Astrocyte of the hippocampus (primary cell): ENCODE data around the gene TMEM41B.

Source experiments
- DNase-seq: peaks from one replicate; pipeline ENCODE4 v3.0.0; 2011; ENCODE audit warnings: low read depth, low spot score

The TMEM41B gene

DNA sequence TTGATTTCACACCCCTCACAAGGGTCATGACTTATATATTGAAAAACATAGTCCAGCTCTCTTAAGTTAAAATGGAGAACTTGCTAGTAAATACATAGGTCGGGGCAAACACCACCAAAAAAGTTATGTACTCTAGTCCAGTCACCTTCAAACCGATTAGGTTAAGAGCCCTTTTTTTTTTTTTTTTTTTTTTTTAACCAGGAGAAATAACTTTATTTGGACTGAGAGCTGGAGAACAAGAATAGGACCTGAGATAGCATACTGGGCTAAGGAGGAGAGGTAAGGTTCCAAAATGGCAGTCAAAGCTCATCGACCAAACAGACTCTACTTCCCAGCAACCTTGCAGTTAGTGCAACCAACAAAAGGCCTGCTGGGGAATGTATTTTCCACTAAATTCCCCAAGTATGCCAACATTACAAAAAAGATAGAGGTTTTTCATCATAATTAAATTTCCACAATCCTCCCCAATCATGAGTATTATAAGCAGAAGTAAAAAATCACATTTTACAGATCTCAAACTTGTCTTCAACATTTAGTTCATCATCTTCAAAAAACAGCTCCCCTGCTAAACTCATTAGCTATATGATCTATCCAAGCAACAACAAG is 3.8 kb downstream of the TMEM41B start:
- no peak for DNase-seq

DNA sequence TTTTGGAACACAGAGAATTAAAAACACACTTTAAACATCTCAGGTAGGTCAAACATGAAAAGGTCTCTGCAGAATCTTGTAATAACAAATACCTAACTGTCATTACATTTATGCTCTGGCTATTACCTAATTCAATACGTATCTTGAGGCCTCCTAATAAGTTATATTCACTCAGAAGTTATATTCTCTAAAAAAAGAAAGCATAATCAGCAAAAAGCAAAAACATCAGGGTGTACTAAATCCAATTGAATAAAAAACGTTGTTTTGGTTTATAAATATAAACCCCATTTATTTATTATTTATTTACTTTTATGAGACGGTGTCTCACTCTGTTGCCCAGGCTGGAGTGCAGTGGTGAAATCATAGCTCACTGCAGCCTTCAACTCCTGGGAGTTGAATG is 10.2 kb downstream of the TMEM41B start:
- no peak for DNase-seq

DNA sequence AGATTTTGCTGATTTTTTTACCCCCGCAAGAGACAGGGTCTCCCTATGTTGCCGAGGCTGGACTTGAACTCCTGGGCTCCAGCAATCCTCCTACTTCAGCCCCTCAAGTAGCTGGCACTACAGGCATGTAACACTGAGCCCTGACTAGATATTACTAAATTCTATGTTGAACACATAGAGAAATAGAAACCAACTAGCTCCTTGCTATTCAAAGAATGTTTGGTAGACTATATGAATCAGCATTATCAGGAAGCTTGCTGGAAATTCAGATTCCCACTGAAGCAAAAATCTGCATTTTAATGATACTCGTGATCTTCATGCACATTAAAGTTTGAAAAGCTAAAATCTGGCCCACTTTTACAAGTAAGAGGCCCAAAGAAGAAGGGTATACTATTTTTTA is 11.9 kb downstream of the TMEM41B start:
- peak; percentile 28 for DNase-seq

DNA sequence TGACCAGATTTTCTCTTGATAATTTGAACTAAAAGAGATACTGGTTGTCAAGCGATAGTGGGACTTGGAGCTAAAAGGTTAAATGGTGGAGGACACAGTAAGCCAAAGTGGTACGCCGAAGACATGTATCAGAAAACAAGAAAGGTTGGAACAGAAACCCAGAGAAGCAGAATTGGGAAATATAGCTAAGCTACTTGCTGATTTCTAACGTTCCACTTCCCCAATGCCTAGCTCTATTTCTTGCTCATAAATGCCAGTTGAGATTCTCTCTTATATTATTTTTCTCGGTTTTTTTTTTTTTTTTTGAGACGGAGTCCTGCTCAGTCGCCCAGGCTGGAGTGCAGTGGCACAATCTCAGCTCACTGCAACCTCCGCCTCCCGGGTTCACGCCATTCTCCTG is 12.7 kb downstream of the TMEM41B start:
- no peak for DNase-seq

DNA sequence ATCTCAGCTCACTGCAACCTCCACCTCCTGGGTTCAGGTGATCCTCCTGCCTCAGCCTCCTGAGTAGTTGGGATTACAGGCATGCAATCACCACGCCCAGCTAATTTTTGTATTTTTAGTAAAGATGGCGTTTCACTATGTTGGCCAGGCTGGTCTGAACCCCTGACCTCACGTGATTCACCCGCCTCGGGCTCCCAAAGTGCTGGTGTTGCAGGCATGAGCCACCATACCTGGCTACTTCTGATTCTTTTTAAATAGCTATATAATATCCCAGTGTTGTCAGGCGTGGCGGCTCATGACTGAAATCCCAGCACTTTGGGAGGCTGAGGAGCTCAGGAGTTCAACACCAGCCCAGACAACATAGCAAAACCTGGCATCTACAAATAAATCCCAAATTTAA is 20.7 kb downstream of the TMEM41B start:
- no peak for DNase-seq

DNA sequence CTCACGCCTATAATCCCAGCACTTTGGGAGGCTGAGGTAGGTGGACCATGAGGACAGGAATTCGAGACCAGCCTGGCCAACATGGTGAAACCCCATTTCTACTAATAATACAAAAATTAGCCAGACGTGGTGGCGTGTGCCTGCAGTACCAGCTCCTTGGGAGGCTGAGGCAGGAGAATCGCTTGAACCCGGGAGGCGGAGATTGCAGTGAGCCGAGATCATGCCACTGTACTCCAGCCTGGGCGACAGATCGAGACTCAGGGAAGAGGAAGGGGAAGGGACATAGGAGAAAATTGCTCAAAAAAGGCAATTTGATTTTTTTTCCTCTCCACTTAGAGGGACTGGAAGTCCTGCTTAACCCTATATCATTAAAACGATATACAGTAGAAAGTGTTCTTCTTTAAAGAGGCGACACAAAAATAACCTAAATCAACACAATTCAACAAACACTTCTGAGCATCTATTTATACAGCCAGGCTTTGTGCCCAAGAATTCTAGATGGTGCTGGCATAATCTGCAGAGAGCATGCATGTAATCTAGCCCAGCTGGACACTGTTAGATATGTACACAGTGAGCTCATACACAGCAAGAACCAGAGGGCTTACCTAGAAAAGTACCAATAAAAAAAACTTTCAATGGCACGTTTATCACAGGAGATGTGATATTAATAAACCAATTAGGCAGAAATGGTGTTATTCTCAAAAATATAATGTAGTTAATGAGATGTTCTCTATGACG is 28.4 kb downstream of the TMEM41B start:
- DNase-seq, result no peak

DNA sequence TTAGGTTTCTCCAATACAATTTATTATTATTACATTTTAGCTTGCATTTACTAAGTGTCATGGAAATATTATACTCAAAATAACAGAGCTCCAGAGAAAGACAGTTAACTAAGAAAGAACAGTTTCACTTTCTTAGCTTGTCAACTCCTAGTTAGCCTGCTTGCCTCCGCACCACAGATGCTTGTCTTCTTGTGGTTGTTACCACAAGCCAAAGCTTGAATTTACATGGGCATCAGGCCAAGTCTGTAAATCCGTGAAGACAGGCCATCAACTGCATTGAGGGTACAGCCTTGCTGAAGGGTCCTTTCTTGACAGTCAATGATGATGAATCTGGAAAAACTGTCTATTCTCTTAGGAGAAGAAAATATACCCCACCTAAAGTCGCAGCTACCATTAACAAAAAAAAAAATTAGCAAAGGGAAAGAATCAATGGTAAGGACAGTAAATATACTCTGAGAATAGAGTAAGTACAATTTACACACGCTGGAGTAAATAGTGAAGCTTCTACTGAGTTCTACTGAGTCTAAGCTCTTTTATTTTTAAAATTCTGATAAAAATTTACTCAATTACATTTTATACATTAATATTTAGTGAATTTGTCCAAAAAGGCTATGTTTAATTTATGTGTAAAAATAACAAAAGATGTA is 33.6 kb downstream of the TMEM41B start:
- DNase-seq, result peak; percentile 88

DNA sequence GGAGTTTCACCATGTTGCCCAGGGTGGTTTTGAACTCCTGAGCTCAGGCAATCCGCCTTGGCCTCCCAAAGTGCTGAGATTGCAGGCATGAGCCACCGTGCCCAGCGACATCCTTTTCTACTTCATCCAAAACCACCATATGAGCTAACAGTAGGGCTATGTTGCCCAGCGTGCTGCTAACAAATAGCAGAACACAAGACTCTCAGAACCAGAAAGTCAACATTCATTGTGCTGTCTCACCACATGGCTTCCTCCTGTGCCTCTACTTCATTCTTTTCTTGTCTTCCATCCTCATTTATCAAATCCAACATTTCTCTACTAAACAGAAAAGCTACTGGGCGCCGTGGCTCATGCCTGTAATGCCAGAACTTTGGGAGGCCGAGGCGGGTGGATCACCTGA is 37.2 kb downstream of the TMEM41B start:
- DNase-seq, result no peak

DNA sequence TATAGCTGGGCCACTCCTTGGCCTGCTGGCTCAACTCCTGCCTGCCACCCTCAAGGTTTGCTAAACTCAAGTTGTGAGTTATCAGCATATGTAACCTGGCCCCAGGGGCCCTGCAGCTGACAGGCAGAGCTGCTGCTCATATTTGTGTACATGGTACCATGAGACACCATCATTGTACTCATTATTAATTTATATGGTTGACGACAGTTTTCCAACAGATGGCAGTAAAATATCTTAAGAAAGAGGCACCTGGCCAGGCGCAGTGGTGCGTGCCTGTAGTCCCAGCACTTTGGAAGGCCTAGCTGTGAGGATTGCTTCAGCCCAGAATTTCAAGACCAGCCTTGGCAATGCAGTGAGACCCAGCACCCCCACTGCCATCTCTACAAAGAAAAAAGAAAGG is 37.8 kb downstream of the TMEM41B start:
- no peak for DNase-seq

DNA sequence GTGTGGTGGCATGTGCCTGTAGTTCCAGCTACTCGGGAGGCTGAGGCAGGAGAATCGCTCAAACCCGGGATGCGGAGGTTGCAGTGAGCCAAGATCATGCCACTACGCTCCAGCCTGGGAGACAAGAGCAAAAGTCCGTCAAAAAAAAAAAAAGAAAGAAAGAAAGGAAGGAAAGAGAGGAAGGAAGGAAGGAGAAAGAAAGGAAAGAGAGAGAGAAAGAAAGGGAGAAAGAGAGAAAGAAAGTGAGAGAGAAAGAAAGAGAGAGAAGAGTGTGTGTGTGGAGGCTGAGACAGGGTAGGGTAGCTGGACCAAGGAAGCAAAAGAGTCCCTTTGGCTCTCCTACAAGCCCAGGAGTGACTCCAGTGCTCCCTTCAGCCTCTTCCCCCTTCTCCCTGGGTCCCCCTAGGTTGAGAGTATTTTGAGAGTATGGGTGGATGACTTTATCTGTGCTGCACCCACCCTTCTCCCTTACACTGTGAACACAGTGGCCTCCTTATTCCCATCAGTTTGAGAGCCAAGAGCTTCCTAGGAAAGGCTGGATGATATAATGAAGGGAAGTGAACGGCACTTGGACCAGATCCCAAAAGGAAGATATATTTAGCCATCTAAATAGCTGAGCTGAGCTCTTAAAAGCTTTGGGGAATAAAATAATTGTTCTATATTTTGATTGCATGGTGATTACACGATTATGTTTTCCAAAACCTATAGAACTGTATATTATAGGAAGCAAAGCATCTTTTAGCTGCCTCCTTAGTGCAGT is 39.7 kb downstream of the TMEM41B start:
- no peak for DNase-seq

DNA sequence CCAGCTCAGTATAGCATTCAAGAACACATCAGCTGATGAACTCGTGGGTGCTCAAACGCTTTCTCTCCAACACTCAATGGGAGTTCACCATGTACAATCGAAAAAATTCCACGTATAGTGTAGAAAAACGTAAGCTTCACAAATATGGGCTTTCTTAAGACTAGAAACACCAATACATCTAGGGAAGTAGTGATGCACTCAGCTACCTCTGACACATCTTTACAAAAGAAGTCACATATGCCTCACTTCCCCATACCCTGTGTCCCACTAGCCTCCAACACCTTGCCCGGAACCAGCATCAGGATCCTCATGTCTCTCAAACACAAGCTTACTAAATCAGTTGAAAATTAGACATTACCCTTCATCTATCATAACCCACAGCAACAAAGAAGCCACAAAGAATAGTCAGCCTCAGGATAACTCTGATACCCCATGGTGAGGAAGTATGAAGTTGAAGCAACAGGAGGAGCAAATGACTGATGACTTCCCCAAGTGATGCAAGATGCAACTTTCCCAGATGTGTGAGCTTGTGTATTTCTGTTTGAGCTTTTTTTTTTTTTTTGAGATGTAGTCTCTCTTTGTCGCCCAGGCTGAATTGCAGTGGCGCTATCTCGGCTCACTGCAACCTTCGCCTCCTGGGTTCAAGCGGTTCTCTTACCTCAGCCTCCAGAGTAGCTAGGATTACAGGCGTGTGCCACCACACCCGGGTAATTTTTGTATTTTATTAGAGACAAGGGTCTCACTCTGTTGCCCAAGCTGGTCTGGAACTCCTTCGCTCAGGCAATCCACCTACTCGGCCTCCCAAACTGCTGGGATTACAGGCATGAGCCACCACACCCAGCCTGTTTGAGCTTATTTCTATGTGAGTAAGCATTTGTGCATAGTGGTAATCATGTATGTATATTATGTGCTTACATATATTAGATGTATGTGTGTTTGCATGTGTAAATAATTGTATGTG is 40.7 kb downstream of the TMEM41B start:
- no peak for DNase-seq

DNA sequence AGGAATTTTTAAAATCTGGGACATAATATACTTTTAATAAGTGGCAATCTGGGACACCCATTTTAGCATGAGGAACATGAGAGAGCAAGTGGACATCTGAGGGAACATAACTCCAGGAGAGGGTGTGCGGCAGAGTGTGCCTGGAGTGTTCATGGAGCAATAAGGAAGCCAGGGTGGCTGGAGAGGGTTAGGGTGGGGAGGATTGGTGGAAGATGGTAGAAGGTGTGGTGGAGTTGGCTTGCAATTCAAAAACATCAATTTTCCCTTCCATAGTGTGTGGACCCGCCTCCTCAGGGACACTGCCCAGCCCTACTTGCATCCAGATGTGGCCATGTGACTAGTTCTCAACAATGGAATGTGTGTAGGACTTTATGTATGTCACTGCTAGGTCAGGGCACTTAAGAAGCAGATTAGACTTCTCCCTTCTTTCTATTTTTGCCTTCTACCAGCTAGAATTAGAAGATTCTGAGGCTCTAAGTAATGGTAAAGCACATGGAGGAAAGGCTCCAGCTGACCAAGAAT is 44.8 kb downstream of the TMEM41B start:
- no peak for DNase-seq

DNA sequence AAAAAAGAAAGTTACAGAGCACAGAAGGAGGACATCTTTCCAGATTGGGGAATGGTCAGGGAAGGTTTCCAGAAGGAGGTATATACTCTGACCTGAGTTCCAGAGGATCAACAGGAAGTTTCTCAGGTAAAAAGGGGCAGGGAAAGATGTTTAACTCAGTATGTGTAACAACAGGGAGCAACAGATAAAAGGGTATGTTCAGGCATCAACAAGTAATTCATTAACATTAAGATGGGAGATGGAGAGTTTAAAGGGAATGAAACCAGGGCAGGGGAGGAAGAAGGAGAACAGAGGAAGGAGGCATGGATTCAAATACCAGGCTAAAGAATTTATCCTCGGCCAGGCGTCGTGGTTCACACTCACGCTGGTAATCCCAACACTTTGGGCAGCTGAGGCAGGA is 46.7 kb downstream of the TMEM41B start:
- DNase-seq, result no peak

DNA sequence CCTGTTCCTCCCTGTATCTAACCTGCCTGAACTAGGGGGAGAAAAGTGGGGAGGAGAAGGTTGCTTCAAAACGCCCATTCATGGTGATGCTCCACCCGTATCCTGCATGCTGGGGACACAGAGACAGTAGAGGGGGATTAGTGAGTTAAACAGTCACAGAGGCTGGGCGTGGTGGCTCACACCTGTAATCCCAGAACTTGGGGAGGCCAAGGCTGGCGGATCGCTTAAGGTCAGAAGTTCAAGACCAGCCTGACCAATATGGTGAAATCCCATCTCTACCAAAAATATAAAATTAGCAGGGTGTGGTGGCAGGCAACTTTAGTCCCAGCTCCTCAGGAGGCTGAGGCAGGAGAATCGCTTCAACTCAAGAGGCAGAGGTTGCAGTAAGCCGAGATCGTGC is 47.5 kb downstream of the TMEM41B start:
- no peak for DNase-seq

DNA sequence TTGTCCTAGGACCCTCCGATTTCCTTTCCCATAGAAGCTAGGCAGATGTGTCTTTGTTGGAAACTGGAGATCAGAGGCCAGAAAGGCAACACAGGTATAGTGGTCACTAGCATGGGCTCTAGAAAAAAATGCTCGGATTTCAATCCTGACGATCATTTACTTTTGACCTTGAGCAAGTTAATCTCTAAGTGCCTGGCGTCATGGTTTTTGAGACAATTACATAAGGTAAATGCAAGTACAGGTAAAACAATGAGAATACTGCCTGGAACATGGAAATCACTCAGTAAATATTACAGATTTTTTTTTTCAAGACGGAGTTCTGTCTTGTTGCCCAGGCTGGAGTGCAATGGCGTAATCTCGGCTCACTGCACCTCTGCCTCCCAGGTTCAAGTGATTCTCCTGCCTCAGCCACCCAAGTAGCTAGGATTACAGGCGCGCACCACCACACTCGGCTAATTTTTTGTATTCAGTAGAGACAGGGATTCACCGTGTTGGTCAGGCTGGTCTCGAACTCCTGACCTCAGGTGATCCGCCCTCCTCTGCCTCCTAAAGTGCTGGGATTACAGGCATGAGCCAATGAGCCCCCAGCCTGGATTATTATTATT is 48.2 kb downstream of the TMEM41B start:
- no peak for DNase-seq

DNA sequence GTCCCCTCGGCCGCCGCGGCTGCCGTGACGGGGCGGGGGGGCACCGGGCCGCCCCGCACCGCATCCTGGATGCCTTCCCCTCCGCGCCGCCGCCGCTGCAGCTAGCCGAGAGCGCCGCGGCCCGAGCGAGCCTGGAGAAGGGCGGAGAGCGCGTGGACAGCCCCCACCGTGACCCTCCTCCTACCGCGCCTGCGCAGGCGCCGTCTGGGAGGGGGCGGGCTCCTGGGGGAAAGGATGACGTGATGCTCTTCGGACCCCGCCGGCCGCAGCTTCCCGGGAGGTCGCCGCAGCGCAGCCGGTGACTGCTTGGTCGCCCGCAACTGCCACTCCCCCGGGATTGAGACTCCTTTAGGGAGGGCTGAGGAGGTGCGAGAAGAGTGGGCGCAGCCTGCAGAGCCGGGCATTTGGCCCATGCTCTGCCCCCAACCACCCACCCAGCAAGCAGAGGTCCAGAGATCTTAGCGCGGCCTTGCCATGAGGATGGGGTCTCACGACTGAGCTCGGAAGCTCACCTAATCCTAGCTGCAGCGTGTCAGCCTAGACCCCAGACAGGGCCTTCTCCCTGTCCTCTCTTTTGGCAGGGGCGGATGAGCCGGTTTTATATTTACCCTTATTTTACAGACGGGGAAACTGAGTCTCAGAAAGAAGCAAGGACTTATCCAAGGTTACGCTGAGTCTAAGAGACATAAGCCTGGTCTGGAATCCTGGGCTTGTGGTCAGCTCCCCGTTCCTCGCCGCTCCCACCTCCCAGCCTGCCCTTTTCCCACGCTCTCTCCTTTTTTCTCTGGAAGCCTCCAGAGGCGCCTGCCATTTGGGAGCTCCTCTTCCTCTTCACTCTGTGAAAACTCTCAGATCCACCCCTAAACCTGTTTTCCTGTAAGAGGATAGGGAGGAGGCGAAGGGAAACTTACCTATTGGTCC is 48.9 kb downstream of the TMEM41B start, which contains the start of gene DENND5A:
DENND5A (minus strand) TSS at position 140 of the 921 bp plus-strand sequence. CDS start 281 bp downstream, outside the sequence.
- peak; percentile 97 for DNase-seq

DNA sequence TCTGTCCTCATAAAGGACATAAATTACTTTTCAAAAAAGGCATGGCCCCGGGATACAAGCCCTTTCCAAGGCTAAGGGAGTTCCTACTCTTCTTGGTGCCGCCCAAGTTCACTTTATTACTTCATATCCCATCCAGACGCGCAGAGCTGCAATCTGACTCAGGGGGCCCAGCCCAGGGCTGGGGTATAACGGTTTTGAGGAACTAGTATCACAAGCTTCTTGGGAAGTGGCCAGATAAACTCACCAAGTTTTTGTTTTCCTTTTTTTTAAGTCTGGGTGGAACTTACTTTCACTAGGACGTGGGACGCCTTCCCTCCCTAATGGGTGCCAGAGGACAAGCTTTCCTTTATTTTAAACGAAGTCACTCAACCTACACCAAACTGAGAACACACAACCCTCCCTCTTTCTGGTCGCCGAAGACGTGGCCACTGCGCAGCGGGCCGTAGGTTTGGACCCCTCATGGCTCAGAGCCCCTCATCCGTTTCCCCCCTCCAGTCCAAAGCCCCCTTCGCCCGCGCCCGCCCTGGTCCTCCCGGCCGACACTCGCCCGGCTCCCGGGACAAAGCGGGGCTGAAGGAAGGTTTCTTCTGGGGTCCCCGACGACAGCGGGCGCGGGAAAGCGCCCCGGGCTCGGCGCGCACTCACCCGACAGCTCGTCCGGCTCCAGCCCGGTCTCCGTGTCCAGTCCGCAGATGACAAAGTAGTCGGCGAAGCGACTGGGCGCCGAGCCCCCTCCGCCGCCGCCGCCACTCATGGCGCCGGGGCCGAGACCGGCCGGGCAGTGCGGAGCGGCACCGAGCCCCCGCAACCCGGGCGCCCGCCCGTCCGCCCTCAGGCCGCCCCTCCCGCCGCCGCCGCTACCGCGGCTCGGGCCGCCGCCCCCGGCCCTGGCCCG is 49.8 kb downstream of the TMEM41B start:
- DNase-seq, result peak; percentile 73

DNA sequence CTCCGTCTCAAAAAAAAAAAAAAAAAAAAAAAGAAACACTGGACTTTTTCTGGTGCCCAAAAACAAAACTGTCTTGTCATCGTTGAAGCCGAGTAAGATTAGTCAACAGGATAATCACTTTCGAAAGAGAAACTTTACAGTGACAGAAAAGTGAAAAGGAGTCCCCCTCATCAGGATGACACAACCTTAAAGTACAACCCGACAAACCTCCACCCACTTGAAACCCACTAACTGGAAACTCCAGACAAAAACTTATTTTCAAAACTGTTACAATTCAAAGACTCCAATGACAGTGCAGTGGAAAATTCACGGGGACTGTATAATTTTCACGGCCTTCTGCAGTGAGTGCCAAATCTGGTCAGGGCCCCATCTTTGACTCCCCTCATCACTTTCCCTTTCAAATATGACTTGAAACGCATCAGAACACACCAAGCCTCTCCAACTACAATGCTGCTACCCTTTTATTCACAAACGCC is 50.5 kb downstream of the TMEM41B start:
- no peak for DNase-seq
